HUES64 (cell line): ENCODE results near the gene FDX2.
"Not testable (repeated sequence)": the region's sequence is repeated elsewhere in the genome, so short reads cannot be mapped to it uniquely, and the experiment has no call there.

ENCODE experiments used
- H3K27ac ChIP-seq: 2 replicates; pipeline ENCODE4 v1.7.0; 2013; ENCODE audit warnings: low read depth, low read length, inconsistent platforms
- H3K27me3 ChIP-seq: 2 replicates; pipeline ENCODE4 v1.6.1; 2013; ENCODE audit warnings: mild to moderate bottlenecking, low read length; ENCODE audit not compliant: insufficient read depth
- H3K36me3 ChIP-seq: 2 replicates; pipeline ENCODE4 v1.6.1; 2013; ENCODE audit warnings: mild to moderate bottlenecking, low read length; ENCODE audit not compliant: insufficient read depth
- H3K4me1 ChIP-seq: 2 replicates; pipeline ENCODE4 v1.6.1; 2013; ENCODE audit warnings: mild to moderate bottlenecking, low read length, moderate library complexity; ENCODE audit not compliant: insufficient read depth
- H3K4me3 ChIP-seq: 2 replicates; pipeline ENCODE4 v1.5.1; 2013; ENCODE audit warnings: mild to moderate bottlenecking, low read length, moderate library complexity
- H3K9ac ChIP-seq: 2 replicates; pipeline ENCODE4 v1.6.1; 2013; ENCODE audit warnings: mild to moderate bottlenecking, low read depth, low read length
- H3K9me3 ChIP-seq: 2 replicates; pipeline ENCODE4 v1.6.1; 2013; ENCODE audit warnings: low read depth, low read length; ENCODE audit not compliant: insufficient read depth
- WGBS: fragments of 150-250, 120-280 bp; methylation state at CpG from one replicate; pipeline ENCODE4 v1.1.7; 2013; ENCODE audit warnings: missing lambda C conversion rate; 5-methylcytosine and 5-hydroxymethylcytosine counted together

Gene FDX2

GRCh38 chr19:10344780-10345179, 29.0 kb upstream of the FDX2 start:
- WGBS, result 92% methylated on average over 7 of the region's 10 CpGs
- Histone ChIP-seq H3K27ac (no peak overlapping the region), H3K4me3 (no peak overlapping the region), H3K36me3 (peaks cover 2% of the 10 kb centered on the region; the same call in 1 of the 2 replicates), H3K27me3 (no peaks in the 10 kb centered on the region), H3K9me3 (no peaks in the 10 kb centered on the region), H3K9ac (no peak overlapping the region), H3K4me1 (no peaks in the 10 kb centered on the region)

DNA sequence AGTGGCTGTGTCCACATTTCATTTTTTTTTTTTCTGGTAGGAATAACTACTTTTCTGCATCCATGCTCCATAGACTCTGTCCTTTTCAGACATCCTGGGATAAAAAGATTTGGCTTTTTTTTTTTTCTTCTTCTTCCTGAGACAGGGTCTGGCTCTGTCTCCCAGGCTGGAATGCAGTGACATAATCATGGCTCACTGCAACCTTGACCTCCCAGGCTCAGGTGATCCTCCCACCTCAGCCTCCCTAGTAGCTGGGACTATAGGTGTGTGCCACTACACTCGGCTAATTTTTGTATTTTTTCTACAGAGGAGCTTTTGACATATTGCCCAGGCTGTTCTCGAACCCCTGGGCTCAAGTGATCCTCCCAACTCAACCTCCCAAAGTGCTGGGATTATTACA, 27.7 kb upstream of the FDX2 start:
- Histone ChIP-seq H3K4me1 (peaks cover 5% of the 10 kb centered on the region), H3K27ac (no peak overlapping the region), H3K9ac (no peak overlapping the region), H3K36me3 (no peaks in the 10 kb centered on the region), H3K9me3 (no peaks in the 10 kb centered on the region), H3K4me3 (no peak overlapping the region), H3K27me3 (no peaks in the 10 kb centered on the region)
- 95% methylated on average over 2 of the region's 2 CpGs for WGBS

- Histone ChIP-seq H3K36me3 (no peaks in the 10 kb centered on the region), H3K4me1 (peaks cover 5% of the 10 kb centered on the region), H3K27me3 (0 out of 2 replicates have a peak, but pooled peaks cover 3% of the 10 kb centered on the region), H3K27ac (no peak overlapping the region), H3K4me3 (no peak overlapping the region), H3K9ac (no peak overlapping the region; the same call in 1 of the 2 replicates), H3K9me3 (no peaks in the 10 kb centered on the region)
- WGBS, result 90% methylated on average over 4 of the region's 5 CpGs
Measured at GRCh38 chr19:10339977-10340376, 24.2 kb upstream of the FDX2 start.

GRCh38 chr19:10339380-10339960, 23.7 kb upstream of the FDX2 start, which contains the start of gene ICAM3:
Gene ICAM3 (minus strand): TSS chr19:10339624. CDS start chr19:10339614, 10 bp downstream.
- Histone ChIP-seq H3K27ac (no peak within 1 kb of the TSS), H3K9ac (no peak within 1 kb of the TSS; the same call in 1 of the 2 replicates), H3K4me1 (peaks cover 5% of the 10 kb centered on the region), H3K27me3 (peaks cover 6% of the 10 kb centered on the region; the same call in 1 of the 2 replicates), H3K4me3 (no peak within 1 kb of the TSS), H3K36me3 (no peaks in the 10 kb centered on the region), H3K9me3 (no peaks in the 10 kb centered on the region)
- 61% methylated on average over 14 of the region's 14 CpGs for WGBS

- Histone ChIP-seq H3K4me1 (peaks cover 5% of the 10 kb centered on the region), H3K36me3 (no peaks in the 10 kb centered on the region), H3K4me3 (no peak overlapping the region), H3K27ac (no peak overlapping the region), H3K9ac (no peak overlapping the region), H3K27me3 (peaks cover 10% of the 10 kb centered on the region; the same call in 1 of the 2 replicates), H3K9me3 (no peaks in the 10 kb centered on the region)
- 81% methylated on average over 5 of the region's 6 CpGs for WGBS
Measured at GRCh38 chr19:10338940-10339339, 23.1 kb upstream of the FDX2 start.

DNA sequence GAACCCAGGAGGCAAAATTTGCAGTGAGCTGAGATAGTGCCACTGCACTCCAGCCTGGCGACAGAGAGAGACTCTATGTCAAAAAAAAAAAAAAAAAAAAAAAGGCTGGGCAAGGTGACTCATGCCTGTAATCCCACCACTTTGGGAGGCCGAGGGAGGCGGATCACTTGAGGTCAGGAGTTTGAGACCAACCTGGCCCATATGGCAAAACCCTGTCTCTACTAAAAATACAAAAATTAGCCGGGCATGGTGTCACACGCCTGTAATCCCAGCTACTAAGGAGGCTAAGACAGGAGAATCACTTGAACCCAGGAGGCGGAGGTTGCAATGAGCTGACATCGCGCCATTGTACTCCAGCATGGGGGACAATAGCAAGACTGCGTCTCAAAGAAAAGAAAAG, 20.9 kb upstream of the FDX2 start:
- H3K27ac ChIP-seq, H3K4me1 ChIP-seq, H3K9ac ChIP-seq, H3K36me3 ChIP-seq, H3K27me3 ChIP-seq, H3K4me3 ChIP-seq, H3K9me3 ChIP-seq: not testable (repeated sequence)
- 91% methylated on average over 9 of the region's 9 CpGs for WGBS

GRCh38 chr19:10335352-10335985, 19.7 kb upstream of the FDX2 start:
- Histone ChIP-seq H3K4me3 (peak overlapping the region; percentile 82; the same call in 1 of the 2 replicates), H3K27ac (no peak overlapping the region), H3K27me3 (peaks cover 10% of the 10 kb centered on the region; the same call in 1 of the 2 replicates), H3K36me3 (peaks cover 8% of the 10 kb centered on the region), H3K9ac (no peak overlapping the region), H3K9me3 (no peaks in the 10 kb centered on the region), H3K4me1 (peaks cover 8% of the 10 kb centered on the region)
- 64% methylated on average over 24 of the region's 26 CpGs for WGBS

DNA sequence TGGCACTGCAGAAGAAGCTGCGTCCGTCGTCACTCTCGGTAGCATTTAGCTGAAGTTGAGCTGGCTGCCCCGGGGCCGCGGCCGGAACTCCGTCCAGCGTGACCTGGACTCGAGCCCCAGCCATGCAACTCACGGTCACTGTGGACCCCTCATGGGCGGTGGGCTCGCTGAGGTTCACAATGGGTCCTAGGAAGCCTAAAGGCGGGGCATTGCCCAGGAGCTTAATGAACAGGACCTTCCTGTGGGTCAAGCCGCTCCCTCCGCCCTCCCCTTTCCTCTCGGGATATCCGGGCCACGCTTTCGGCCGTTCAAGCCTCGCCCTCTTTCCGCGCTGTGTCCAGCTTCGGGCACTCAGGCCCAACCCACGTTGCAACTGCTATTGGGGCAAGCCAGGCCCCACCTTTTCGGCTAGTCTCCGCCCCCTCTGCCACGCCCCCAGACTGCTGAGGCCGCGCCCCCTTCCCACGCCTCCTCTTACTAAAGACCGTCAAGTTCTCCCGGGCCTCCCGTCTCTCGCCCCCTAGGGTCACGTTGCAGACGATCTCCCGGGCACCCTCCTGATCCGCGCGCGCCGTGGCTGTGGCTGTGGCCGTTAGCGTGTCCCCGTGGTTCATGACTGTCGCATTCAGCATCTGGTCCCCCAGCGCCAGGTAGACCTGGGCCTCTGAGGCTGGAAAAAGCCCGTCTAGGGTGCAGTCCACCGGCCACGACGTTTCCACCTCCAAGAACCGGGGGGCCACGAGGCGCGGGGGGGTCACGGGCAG, 19.0 kb upstream of the FDX2 start:
- Histone ChIP-seq H3K27me3 (peaks cover 10% of the 10 kb centered on the region; the same call in 1 of the 2 replicates), H3K4me1 (peaks cover 8% of the 10 kb centered on the region), H3K9me3 (no peaks in the 10 kb centered on the region), H3K36me3 (peaks cover 15% of the 10 kb centered on the region), H3K27ac (no peak overlapping the region), H3K4me3 (peak overlapping the region; percentile 82), H3K9ac (no peak overlapping the region; the same call in 1 of the 2 replicates)
- WGBS, result 6% methylated on average over 59 of the region's 59 CpGs

- H3K27ac ChIP-seq, result no peak overlapping the region
- H3K4me1 ChIP-seq, result peaks cover 3% of the 10 kb centered on the region; the same call in 1 of the 2 replicates
- H3K36me3 ChIP-seq, result peaks cover 23% of the 10 kb centered on the region
- no peaks in the 10 kb centered on the region for H3K9me3 ChIP-seq
- WGBS, result 4% methylated on average over 44 of the region's 44 CpGs
- H3K4me3 ChIP-seq, result peak overlapping the region; percentile 82
- peak overlapping the region; percentile 15; the same call in 1 of the 2 replicates for H3K9ac ChIP-seq
- peaks cover 10% of the 10 kb centered on the region; the same call in 1 of the 2 replicates for H3K27me3 ChIP-seq
Measured at GRCh38 chr19:10333758-10334587, 18.2 kb upstream of the FDX2 start.

- Histone ChIP-seq H3K9ac (peak within 1 kb of the TSS; percentile 92), H3K27me3 (peaks cover 10% of the 10 kb centered on the region; the same call in 1 of the 2 replicates), H3K36me3 (peaks cover 31% of the 10 kb centered on the region), H3K4me3 (peak within 1 kb of the TSS; percentile 82), H3K27ac (peak within 1 kb of the TSS; percentile 89), H3K4me1 (0 out of 2 replicates have a peak, but pooled peaks cover 3% of the 10 kb centered on the region), H3K9me3 (no peaks in the 10 kb centered on the region)
- under 1% methylated on average over 82 of the region's 82 CpGs for WGBS
Measured at GRCh38 chr19:10332965-10333757, 17.3 kb upstream of the FDX2 start, which contains the start of gene RAVER1. Gene RAVER1 (minus strand): TSS chr19:10333529. CDS start chr19:10333507, 22 bp downstream.
